ENCODE results near the gene DACH1. TPM values are rescaled to one million over a fixed set of nuclear protein-coding genes. Genes with fewer than 3 reads are reported as not detected.

The DACH1 gene
- total RNA-seq, 1 donor from 2014 or later = 1.2 TPM

DNA sequence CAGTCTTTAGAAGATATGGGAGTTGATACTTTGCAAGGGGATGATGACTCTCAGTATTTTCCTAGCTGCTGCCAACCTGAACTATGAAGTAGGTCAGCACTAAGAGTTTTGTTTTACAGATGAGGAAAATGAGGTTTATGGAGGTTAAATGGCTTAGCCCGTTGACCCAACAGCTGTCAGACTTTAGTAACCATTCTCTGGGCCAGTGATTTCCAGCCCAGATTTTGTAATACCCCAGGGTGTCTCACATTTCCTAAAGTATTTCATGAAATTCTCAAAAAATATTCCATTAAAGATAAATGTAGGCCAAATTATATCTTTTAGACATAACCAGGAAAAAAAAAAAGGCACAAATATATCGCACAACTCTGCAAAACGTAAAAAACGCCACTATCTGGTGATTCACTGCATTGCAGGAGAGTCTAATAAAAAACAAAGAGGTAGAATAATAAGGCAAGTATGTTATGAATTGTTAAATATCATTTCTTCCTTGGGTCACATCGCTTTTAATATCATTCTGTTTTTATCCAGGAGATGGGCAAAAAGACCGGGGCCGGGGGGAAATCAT, 112.5 kb downstream of the DACH1 start:
- no peak for DNase-seq (ENCODE audit: low read depth)
- H3K27me3 ChIP-seq (ENCODE audit: control insufficient read depth, insufficient read depth, low read length) = no peaks in the 10 kb centered on the region
- TF ChIP-seq, protein P1, sequence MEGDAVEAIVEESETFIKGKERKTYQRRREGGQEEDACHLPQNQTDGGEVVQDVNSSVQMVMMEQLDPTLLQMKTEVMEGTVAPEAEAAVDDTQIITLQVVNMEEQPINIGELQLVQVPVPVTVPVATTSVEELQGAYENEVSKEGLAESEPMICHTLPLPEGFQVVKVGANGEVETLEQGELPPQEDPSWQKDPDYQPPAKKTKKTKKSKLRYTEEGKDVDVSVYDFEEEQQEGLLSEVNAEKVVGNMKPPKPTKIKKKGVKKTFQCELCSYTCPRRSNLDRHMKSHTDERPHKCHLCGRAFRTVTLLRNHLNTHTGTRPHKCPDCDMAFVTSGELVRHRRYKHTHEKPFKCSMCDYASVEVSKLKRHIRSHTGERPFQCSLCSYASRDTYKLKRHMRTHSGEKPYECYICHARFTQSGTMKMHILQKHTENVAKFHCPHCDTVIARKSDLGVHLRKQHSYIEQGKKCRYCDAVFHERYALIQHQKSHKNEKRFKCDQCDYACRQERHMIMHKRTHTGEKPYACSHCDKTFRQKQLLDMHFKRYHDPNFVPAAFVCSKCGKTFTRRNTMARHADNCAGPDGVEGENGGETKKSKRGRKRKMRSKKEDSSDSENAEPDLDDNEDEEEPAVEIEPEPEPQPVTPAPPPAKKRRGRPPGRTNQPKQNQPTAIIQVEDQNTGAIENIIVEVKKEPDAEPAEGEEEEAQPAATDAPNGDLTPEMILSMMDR (IDR thresholded peaks at IDR 0.05; ENCODE audit: insufficient read depth, low read length, poor library complexity, severe bottlenecking) = no peak
- no peak overlapping the region for H3K4me3 ChIP-seq (ENCODE audit: low read depth, low read length)
- no peaks in the 10 kb centered on the region for H3K36me3 ChIP-seq (ENCODE audit: control insufficient read depth, insufficient read depth, low read length)

DNA sequence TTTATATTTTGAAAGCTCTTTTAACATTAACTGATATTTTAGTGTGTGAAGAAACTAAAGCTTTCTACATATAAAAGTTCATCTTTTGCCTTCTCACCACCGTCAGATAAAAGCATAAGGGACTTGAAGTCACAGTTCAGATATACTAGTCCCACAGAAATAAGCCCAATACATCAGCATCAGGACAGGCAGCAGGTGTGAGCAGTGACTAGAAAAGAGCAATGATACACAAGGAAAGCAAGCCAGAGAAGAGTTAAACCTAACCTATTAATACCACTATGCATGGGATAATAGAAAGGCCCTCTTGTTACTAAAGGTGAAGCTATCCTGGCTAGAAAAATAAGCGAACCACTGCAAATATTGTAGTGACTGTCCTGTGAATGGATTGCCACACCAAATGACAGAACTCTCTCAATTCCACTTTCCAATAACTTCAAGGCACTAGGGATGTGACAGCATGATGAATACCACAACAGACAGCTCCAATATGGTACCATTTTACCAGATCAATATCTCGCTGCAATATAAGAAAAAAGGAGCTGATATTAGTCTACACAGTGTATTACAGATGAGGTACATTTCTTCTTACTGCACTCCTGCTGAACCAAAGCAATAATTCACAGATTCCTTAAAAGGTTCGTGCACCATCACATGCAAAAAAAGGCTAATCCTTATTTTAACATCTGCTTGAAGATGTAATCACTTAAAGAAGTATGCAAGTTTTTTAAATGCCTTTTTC, 114.1 kb downstream of the DACH1 start:
- Histone ChIP-seq H3K4me3 (ENCODE audit: low read depth, low read length) (no peak overlapping the region), H3K36me3 (ENCODE audit: control insufficient read depth, insufficient read depth, low read length) (no peaks in the 10 kb centered on the region), H3K27me3 (ENCODE audit: control insufficient read depth, insufficient read depth, low read length) (no peaks in the 10 kb centered on the region)
- TF ChIP-seq, protein P1 (IDR thresholded peaks at IDR 0.05; ENCODE audit: insufficient read depth, low read length, poor library complexity, severe bottlenecking) = no peak
- no peak for DNase-seq (ENCODE audit: low read depth)

DNA sequence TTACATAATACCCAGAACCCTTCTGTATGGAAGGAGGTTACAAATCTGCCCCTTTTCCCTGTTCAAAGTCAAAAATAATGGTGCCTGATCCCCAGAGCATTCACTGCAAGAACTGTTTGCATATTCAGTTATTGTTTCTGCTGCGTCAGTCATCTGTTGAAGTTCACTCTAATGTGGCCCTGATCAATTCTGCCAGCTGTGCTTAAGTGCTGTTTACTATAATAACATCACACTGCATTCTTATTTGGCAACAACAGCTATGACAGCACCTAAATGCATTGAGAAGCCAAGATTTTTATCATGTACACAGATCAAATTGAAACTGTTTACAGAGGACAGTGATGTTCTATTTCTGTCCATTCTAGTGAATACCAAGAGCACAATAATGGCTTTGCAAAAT, 115.9 kb downstream of the DACH1 start:
- Histone ChIP-seq H3K4me3 (ENCODE audit: low read depth, low read length) (no peak overlapping the region), H3K27me3 (ENCODE audit: control insufficient read depth, insufficient read depth, low read length) (no peaks in the 10 kb centered on the region), H3K36me3 (ENCODE audit: control insufficient read depth, insufficient read depth, low read length) (no peaks in the 10 kb centered on the region)
- DNase-seq (ENCODE audit: low read depth) = no peak
- TF ChIP-seq, protein P1 (IDR thresholded peaks at IDR 0.05; ENCODE audit: insufficient read depth, low read length, poor library complexity, severe bottlenecking) = no peak

DNA sequence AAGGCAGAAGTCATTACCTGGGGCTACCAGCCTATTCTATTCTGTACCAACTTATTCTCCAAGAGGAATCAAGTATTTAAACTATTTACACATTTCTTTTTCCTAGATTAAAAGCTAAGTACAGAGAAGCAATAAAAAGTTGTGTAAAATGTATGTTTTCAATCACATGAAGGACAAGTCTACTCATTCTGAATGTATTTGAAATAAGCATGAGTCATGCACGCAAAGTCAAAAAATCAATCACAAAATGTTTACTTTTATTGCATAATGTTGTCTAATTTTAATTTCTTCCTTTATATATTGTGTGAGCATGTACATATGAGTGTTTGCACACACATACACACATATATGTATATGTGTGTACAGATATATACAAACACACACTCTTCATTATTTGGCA, 136.7 kb downstream of the DACH1 start:
- TF ChIP-seq, protein P1 (IDR thresholded peaks at IDR 0.05; ENCODE audit: insufficient read depth, low read length, poor library complexity, severe bottlenecking) = no peak
- H3K4me3 ChIP-seq (ENCODE audit: low read depth, low read length) = no peak overlapping the region
- no peaks in the 10 kb centered on the region for H3K36me3 ChIP-seq (ENCODE audit: control insufficient read depth, insufficient read depth, low read length)
- H3K27me3 ChIP-seq (ENCODE audit: control insufficient read depth, insufficient read depth, low read length) = no peaks in the 10 kb centered on the region
- DNase-seq (ENCODE audit: low read depth) = no peak

DNA sequence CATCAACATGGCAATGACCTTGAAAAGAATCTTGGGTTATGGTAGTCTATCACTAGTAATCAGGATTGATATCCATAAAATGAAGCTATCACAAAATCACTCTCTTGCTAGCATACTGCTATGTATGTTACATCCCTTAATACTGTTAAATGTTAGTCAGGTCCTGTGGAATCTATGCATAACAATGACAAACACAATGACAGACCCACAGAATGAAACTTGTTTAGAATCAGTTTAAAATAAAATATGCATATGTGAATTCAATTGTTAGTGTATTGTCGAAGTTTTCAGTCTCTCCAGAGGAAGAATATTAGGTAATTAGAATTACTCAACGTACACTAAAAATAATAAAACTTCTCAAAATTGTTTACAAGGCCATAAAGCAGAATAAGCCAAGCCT, 137.6 kb downstream of the DACH1 start:
- TF ChIP-seq, protein P1 (IDR thresholded peaks at IDR 0.05; ENCODE audit: insufficient read depth, low read length, poor library complexity, severe bottlenecking) = no peak
- Histone ChIP-seq H3K27me3 (ENCODE audit: control insufficient read depth, insufficient read depth, low read length) (no peaks in the 10 kb centered on the region), H3K36me3 (ENCODE audit: control insufficient read depth, insufficient read depth, low read length) (no peaks in the 10 kb centered on the region), H3K4me3 (ENCODE audit: low read depth, low read length) (no peak overlapping the region)
- no peak for DNase-seq (ENCODE audit: low read depth)

DNA sequence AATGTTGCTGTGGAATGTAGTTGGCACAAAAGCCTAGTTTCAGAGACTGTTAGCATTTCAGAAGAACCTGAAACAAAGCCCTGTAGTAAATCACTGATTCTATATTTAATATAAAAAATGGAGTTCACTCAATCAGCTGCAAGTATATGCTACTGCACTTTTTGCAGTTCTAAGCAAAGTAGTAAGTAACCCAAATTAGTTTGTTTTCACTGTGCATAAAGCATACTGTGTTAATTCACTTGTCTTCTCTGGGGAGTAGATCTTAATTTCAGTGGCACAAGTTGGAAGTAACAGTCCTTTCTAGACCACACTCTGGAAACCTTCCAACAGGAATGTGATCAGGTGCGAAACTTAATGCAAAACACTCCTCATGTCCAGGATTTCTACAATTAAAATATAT, 139.3 kb downstream of the DACH1 start:
- Histone ChIP-seq H3K36me3 (ENCODE audit: control insufficient read depth, insufficient read depth, low read length) (no peaks in the 10 kb centered on the region), H3K27me3 (ENCODE audit: control insufficient read depth, insufficient read depth, low read length) (no peaks in the 10 kb centered on the region), H3K4me3 (ENCODE audit: low read depth, low read length) (no peak overlapping the region)
- TF ChIP-seq, protein P1 (IDR thresholded peaks at IDR 0.05; ENCODE audit: insufficient read depth, low read length, poor library complexity, severe bottlenecking) = no peak
- no peak for DNase-seq (ENCODE audit: low read depth)

All from kidney epithelial cell (primary cell).